HCT116 (cell line): ENCODE data around the gene NABP1.

Experiments used
- EZH2 ChIP-seq: fragments of 200-600 bp; sonication (generic); IDR thresholded peaks from 2 replicates; pipeline ENCODE4 v1.6.1; 2017; ENCODE audit warnings: antibody characterized with exemption, mixed run types
- POLR2AphosphoS5 ChIP-seq: IDR thresholded peaks from 2 replicates; pipeline ENCODE4 v1.6.1; 2011; ENCODE audit warnings: mild to moderate bottlenecking, low read depth, low read length, moderate library complexity

DNA sequence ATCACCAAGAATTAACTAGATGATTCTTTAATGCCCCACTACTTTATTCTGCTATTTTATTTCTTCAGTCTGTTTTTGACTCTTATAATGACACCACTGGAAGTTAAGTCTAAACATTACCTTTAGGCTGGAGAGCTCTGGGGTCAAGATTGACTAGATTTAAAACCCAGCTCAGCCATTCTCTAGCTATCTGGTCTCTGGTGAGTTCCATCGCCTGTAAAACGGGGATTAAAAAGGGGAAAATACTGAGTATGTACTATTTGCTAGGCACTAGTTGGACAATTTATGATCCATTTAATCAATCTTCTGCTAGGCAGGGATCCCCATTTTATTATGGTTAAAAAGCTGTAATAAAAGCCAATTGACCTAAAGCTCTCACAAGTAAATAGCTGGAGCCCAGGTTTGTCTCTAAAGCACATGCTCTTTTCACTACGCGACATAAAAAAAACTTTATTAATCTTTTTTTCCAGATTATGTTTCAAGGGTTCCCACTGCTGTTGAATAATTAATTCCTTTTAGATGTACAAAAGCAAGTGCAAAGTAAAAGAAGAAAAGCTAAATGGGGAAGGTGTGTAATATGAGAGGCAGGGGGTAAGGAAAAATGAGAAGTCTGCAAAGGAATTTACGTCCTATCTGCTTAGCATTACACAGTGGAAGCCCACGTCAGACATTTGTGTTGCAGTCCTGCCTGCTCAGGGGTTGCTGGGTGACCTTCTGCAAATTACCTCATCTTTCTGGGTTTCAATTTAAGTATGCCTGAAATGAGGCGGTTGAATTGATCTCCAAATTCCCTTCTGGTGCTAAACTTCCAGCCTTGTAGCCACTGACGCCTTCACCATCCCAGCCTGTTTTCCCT is 918 bp upstream of the NABP1 start:
- no peak for TF ChIP-seq EZH2
- no peak for TF ChIP-seq POLR2AphosphoS5
